ENCODE data around the gene CYP46A1. TPM values are rescaled to one million over a fixed set of nuclear protein-coding genes. Genes with fewer than 3 reads are reported as not detected.

Gene CYP46A1
- total RNA-seq, 1 experiment from 2014 or later: 0.59 TPM

DNA sequence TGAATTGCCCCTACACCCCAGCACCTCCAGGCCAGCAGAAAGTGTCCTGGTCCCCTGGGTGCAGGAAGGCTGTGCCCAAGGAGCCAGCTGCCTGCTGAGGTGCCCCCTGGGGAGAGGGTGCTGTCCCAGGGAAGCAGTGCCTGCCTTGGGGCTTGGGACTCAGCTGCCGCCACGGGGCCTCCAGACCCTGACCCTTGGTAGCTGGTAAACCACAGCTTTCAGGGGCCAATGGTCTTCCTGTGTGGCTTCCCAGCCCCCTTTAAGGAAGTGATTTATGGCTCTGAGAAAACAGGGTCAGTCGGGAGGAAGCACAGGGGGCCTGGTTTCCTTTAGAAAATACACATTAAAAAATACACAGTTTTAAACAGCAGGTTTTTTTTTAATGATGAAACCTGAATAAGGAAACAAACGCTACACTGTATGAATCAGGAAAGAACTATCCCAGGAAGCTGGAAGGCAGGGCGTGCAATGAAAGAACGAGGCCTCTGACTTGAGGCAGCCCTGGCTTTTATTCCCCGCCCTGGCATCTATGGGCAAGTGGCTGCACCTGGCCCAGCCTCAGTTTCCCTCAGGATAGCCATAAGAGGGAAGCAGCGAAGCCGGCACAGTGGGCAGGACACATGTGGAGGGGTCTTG lies 68.5 kb downstream of the CYP46A1 start:
- Histone ChIP-seq H2BK12ac (ENCODE audit: insufficient read length, low read depth, low read length) (no peak overlapping the region), H3K27ac (ENCODE audit: insufficient read length, low read depth, low read length) (no peak overlapping the region), H4K5ac (ENCODE audit: insufficient read length, low read depth, low read length) (no peak overlapping the region), H3K79me2 (ENCODE audit: insufficient read depth, low read length) (no peaks in the 10 kb centered on the region), H2BK15ac (ENCODE audit: low read depth, low read length) (no peak overlapping the region), H3T11ph (ENCODE audit: low read length) (no peak overlapping the region), H3K4ac (ENCODE audit: low read depth, low read length) (no peak overlapping the region), H3K27me3 (ENCODE audit: insufficient read depth, low read length) (no peaks in the 10 kb centered on the region), H3K4me2 (ENCODE audit: insufficient read depth, insufficient read length, low read length) (no peak overlapping the region), H3K23me2 (ENCODE audit: insufficient read length, low read depth, low read length, poor library complexity, severe bottlenecking) (no peaks in the 10 kb centered on the region), H3K9me3 (ENCODE audit: control insufficient read depth, low read depth, low read length) (no peaks in the 10 kb centered on the region), H3K4me1 (ENCODE audit: insufficient read depth, low read length) (peaks cover 2% of the 10 kb centered on the region; the same call in 1 of the 2 replicates), H2BK120ac (ENCODE audit: low read depth, low read length, poor library complexity, severe bottlenecking) (no peak overlapping the region), H3K23ac (ENCODE audit: insufficient read length, low read depth, low read length) (no peak overlapping the region), H3K56ac (ENCODE audit: insufficient read length, low read depth, low read length) (no peak overlapping the region), H3K79me1 (ENCODE audit: insufficient read depth, low read depth, low read length, poor library complexity, severe bottlenecking) (no peaks in the 10 kb centered on the region), H2BK20ac (ENCODE audit: low read depth, low read length, poor library complexity, severe bottlenecking) (no peak overlapping the region), H4K20me1 (ENCODE audit: control insufficient read depth, insufficient read depth, insufficient read length) (no peaks in the 10 kb centered on the region), H4K91ac (ENCODE audit: insufficient read length, low read depth, low read length) (no peak overlapping the region), H3K18ac (ENCODE audit: insufficient read length, low read depth, low read length) (no peak overlapping the region), H2AFZ (ENCODE audit: low read length) (no peak overlapping the region), H4K8ac (replicated peaks; ENCODE audit: insufficient read length, low read depth, low read length) (no peak overlapping the region), H2BK5ac (ENCODE audit: insufficient read length, low read length) (no peak overlapping the region), H3K14ac (ENCODE audit: insufficient read depth, low read length) (no peak overlapping the region; the same call in 1 of the 2 replicates), H2AK5ac (ENCODE audit: insufficient read length, low read length) (no peak overlapping the region), H3K9ac (ENCODE audit: extremely low read depth, insufficient read length, low read length) (no peak overlapping the region)
- Mint-ChIP-seq H3K9me3 (no peaks in the 10 kb centered on the region), H3K4me1 (peaks cover 11 to 15% of the 10 kb centered on the region in 2 experiments), H3K36me3 (ENCODE audit: insufficient read depth in 1 of 3, low read depth in 3 of 3) (no peaks in the 10 kb centered on the region), H3K27ac (no peak overlapping the region), H3K4me3 (no peak overlapping the region), H3K27me3 (ENCODE audit: low read depth) (peaks cover 20% of the 10 kb centered on the region)
- WGBS (ENCODE audit: extremely low coverage, insufficient read length, low lambda C conversion rate): no CpG with 5 or more reads among the region's 9 CpGs
- no peak for DNase-seq
- TF ChIP-seq, protein P1, sequence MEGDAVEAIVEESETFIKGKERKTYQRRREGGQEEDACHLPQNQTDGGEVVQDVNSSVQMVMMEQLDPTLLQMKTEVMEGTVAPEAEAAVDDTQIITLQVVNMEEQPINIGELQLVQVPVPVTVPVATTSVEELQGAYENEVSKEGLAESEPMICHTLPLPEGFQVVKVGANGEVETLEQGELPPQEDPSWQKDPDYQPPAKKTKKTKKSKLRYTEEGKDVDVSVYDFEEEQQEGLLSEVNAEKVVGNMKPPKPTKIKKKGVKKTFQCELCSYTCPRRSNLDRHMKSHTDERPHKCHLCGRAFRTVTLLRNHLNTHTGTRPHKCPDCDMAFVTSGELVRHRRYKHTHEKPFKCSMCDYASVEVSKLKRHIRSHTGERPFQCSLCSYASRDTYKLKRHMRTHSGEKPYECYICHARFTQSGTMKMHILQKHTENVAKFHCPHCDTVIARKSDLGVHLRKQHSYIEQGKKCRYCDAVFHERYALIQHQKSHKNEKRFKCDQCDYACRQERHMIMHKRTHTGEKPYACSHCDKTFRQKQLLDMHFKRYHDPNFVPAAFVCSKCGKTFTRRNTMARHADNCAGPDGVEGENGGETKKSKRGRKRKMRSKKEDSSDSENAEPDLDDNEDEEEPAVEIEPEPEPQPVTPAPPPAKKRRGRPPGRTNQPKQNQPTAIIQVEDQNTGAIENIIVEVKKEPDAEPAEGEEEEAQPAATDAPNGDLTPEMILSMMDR (conservative IDR thresholded peaks at IDR 0.05): no peak

Measured in H9 (cell line).